ENCODE data around the gene CAGE1.

Gene CAGE1

GRCh38 chr6:7292596-7293255 lies 96.8 kb downstream of the CAGE1 start:
- no peak overlapping the region for H3K9ac ChIP-seq (ENCODE audit: low read length)
- no peaks in the 10 kb centered on the region for H3K9me3 ChIP-seq (ENCODE audit: insufficient read depth, low read length)
- H3K4me1 ChIP-seq (ENCODE audit: low read length) = no peaks in the 10 kb centered on the region; the same call in 1 of the 2 replicates
- H3K27ac ChIP-seq (ENCODE audit: low read length) = no peak overlapping the region
- no peaks in the 10 kb centered on the region for H4K20me1 ChIP-seq (ENCODE audit: insufficient read depth, low read length)
- TF ChIP-seq CTCF (IDR thresholded peaks at IDR 0.05; ENCODE audit: low read depth, low read length) = no peak
- TF ChIP-seq EZH2phosphoT487 (IDR thresholded peaks at IDR 0.05; ENCODE audit: low read depth) = no peak
- no peaks in the 10 kb centered on the region for H3K27me3 ChIP-seq (ENCODE audit: low read depth, low read length)
- H3K4me3 ChIP-seq (ENCODE audit: low read length) = no peak overlapping the region
- H3K4me2 ChIP-seq (ENCODE audit: low read length) = no peak overlapping the region
- H2AFZ ChIP-seq (ENCODE audit: low read depth, low read length) = no peak overlapping the region
- peaks cover 8% of the 10 kb centered on the region; the same call in 1 of the 2 replicates for H3K79me2 ChIP-seq (ENCODE audit: low read length)
- H3K36me3 ChIP-seq (replicated peaks; ENCODE audit: low read depth, low read length) = peaks cover 45% of the 10 kb centered on the region

GRCh38 chr6:7290079-7290478 lies 99.5 kb downstream of the CAGE1 start:
- Histone ChIP-seq H3K4me3 (ENCODE audit: low read length) (no peak overlapping the region), H3K9ac (ENCODE audit: low read length) (no peak overlapping the region), H3K4me2 (ENCODE audit: low read length) (no peak overlapping the region), H3K9me3 (ENCODE audit: insufficient read depth, low read length) (no peaks in the 10 kb centered on the region), H3K79me2 (ENCODE audit: low read length) (peaks cover 3% of the 10 kb centered on the region; the same call in 1 of the 2 replicates), H3K4me1 (ENCODE audit: low read length) (peaks cover under 1% of the 10 kb centered on the region; the same call in 1 of the 2 replicates), H4K20me1 (ENCODE audit: insufficient read depth, low read length) (no peaks in the 10 kb centered on the region), H3K27me3 (ENCODE audit: low read depth, low read length) (no peaks in the 10 kb centered on the region), H2AFZ (ENCODE audit: low read depth, low read length) (no peak overlapping the region), H3K36me3 (replicated peaks; ENCODE audit: low read depth, low read length) (peaks cover 49% of the 10 kb centered on the region), H3K27ac (ENCODE audit: low read length) (no peak overlapping the region)
- no peak for TF ChIP-seq EZH2phosphoT487 (IDR thresholded peaks at IDR 0.05; ENCODE audit: low read depth)
- no peak for TF ChIP-seq CTCF (IDR thresholded peaks at IDR 0.05; ENCODE audit: low read depth, low read length)

GRCh38 chr6:7285416-7285815 lies 104.1 kb downstream of the CAGE1 start:
- H2AFZ ChIP-seq (ENCODE audit: low read depth, low read length) = no peak overlapping the region
- TF ChIP-seq EZH2phosphoT487 (IDR thresholded peaks at IDR 0.05; ENCODE audit: low read depth) (no peak), CTCF (IDR thresholded peaks at IDR 0.05; ENCODE audit: low read depth, low read length) (no peak)
- peaks cover 41% of the 10 kb centered on the region for H3K4me1 ChIP-seq (ENCODE audit: low read length)
- H3K27me3 ChIP-seq (ENCODE audit: low read depth, low read length) = no peaks in the 10 kb centered on the region
- no peaks in the 10 kb centered on the region for H4K20me1 ChIP-seq (ENCODE audit: insufficient read depth, low read length)
- no peaks in the 10 kb centered on the region for H3K79me2 ChIP-seq (ENCODE audit: low read length)
- no peak overlapping the region for H3K9ac ChIP-seq (ENCODE audit: low read length)
- H3K27ac ChIP-seq (ENCODE audit: low read length) = no peak overlapping the region
- peaks cover 41% of the 10 kb centered on the region for H3K36me3 ChIP-seq (replicated peaks; ENCODE audit: low read depth, low read length)
- no peak overlapping the region for H3K4me2 ChIP-seq (ENCODE audit: low read length)
- no peaks in the 10 kb centered on the region for H3K9me3 ChIP-seq (ENCODE audit: insufficient read depth, low read length)
- H3K4me3 ChIP-seq (ENCODE audit: low read length) = no peak overlapping the region

DNA sequence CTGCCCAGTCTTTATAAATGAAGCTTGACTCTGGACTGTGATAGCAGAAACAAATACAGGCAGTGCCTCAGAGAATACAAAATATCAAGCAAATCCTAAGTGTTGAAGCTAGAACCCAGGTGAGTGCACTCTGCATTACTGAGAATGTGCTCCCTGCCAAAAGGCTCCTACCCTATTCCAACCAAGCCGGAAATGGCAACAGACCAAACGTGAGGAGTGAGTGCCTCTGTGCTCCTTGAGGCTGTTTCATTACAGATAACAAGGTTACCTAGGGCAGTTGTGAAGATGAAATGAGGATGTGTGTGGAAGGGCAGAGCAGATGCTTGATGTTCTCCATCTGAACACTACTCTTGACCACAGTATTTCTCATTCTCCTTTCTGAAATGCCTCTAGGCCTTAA lies 105.9 kb downstream of the CAGE1 start:
- Histone ChIP-seq H3K9ac (ENCODE audit: low read length) (no peak overlapping the region), H3K4me2 (ENCODE audit: low read length) (peak overlapping the region; percentile 31; the same call in 1 of the 2 replicates), H3K4me3 (ENCODE audit: low read length) (no peak overlapping the region), H3K27ac (ENCODE audit: low read length) (peak overlapping the region; percentile 81), H2AFZ (ENCODE audit: low read depth, low read length) (no peak overlapping the region), H3K27me3 (ENCODE audit: low read depth, low read length) (no peaks in the 10 kb centered on the region), H3K79me2 (ENCODE audit: low read length) (no peaks in the 10 kb centered on the region), H3K9me3 (ENCODE audit: insufficient read depth, low read length) (no peaks in the 10 kb centered on the region), H3K4me1 (ENCODE audit: low read length) (peaks cover 44% of the 10 kb centered on the region), H3K36me3 (replicated peaks; ENCODE audit: low read depth, low read length) (peaks cover 24% of the 10 kb centered on the region), H4K20me1 (ENCODE audit: insufficient read depth, low read length) (no peaks in the 10 kb centered on the region)
- TF ChIP-seq CTCF (IDR thresholded peaks at IDR 0.05; ENCODE audit: low read depth, low read length) (no peak), EZH2phosphoT487 (IDR thresholded peaks at IDR 0.05; ENCODE audit: low read depth) (no peak)
